SK-N-SH treated with all-trans-retinoic acid at 6 μM for 48 hours (cell line): ENCODE measurements around the gene FAR1.

Experiments
- ATAC-seq: fragments of 200-7000 bp; cut with Tn5 transposase; 3 replicates; pipeline ENCODE4 v1.9.1; 2020; ENCODE audit warnings: mild to moderate bottlenecking, moderate library complexity
- ARNTL ChIP-seq: fragments of 450-650 bp; formaldehyde crosslinking; IDR thresholded peaks from 2 replicates; pipeline ENCODE4 v1.5.0; 2020; ENCODE audit warnings: low read depth, mild to moderate bottlenecking, moderate library complexity, borderline replicate concordance
- BACH2 ChIP-seq: fragments of 250-450 bp; sonication (Bioruptor Pico); IDR thresholded peaks from 2 replicates; pipeline ENCODE4 v1.9.0; 2021; ENCODE audit warnings: mild to moderate bottlenecking, borderline replicate concordance
- CSDC2 ChIP-seq: fragments of 250-450 bp; sonication (Bioruptor Pico); IDR thresholded peaks from 2 replicates; pipeline ENCODE4 v1.5.0; 2020; ENCODE audit warnings: mild to moderate bottlenecking, moderate library complexity
- GLIS3 ChIP-seq: fragments of 250-450 bp; sonication (Bioruptor Pico); IDR thresholded peaks from 2 replicates; pipeline ENCODE4 v1.5.0; 2020; ENCODE audit warnings: mild to moderate bottlenecking, moderate library complexity
- ISL1 ChIP-seq: fragments of 250-450 bp; sonication (Bioruptor Pico); IDR thresholded peaks from 2 replicates; pipeline ENCODE4 v2.1.2; 2022; ENCODE audit warnings: mild to moderate bottlenecking, moderate library complexity
- OSR1 ChIP-seq: fragments of 250-450 bp; sonication (Bioruptor Pico); IDR thresholded peaks from 2 replicates; pipeline ENCODE4 v1.8.0; 2022; ENCODE audit warnings: moderate library complexity, mild to moderate bottlenecking, inconsistent platforms
- PPARA ChIP-seq: fragments of 250-450 bp; sonication (Bioruptor Pico); IDR thresholded peaks from 2 replicates; pipeline ENCODE4 v1.5.0; 2020; ENCODE audit warnings: mild to moderate bottlenecking, borderline replicate concordance
- RARB ChIP-seq: fragments of 250-450 bp; sonication (Bioruptor Pico); IDR thresholded peaks from 2 replicates; pipeline ENCODE4 v1.8.0; 2021; ENCODE audit warnings: mild to moderate bottlenecking, moderate library complexity
- SNAI2 ChIP-seq: fragments of 250-450 bp; sonication (Bioruptor Pico); IDR thresholded peaks from 2 replicates; pipeline ENCODE4 v1.5.0; 2020; ENCODE audit warnings: mild to moderate bottlenecking, moderate library complexity
- TCF4 ChIP-seq: fragments of 250-450 bp; sonication (Bioruptor Pico); IDR thresholded peaks from 2 replicates; pipeline ENCODE4 v1.8.0; 2021; ENCODE audit warnings: mild to moderate bottlenecking, moderate library complexity, borderline replicate concordance
- TOX ChIP-seq: fragments of 250-450 bp; sonication (Bioruptor Pico); IDR thresholded peaks from 2 replicates; pipeline ENCODE4 v1.8.0; 2021; ENCODE audit warnings: mild to moderate bottlenecking, moderate library complexity, borderline replicate concordance
- ZC3H10 ChIP-seq: fragments of 250-450 bp; sonication (Bioruptor Pico); IDR thresholded peaks from 2 replicates; pipeline ENCODE4 v1.5.1; 2021; ENCODE audit warnings: mild to moderate bottlenecking, moderate library complexity
- ZFP3 ChIP-seq: fragments of 250-450 bp; sonication (Bioruptor Pico); IDR thresholded peaks from 2 replicates; pipeline ENCODE4 v1.5.0; 2020; ENCODE audit warnings: mild to moderate bottlenecking, moderate library complexity
- ZFP30 ChIP-seq: fragments of 450-650 bp; formaldehyde crosslinking; IDR thresholded peaks from 2 replicates; pipeline ENCODE4 v1.5.0; 2022; ENCODE audit warnings: mild to moderate bottlenecking, moderate library complexity
- ZNF565 ChIP-seq: fragments of 450-650 bp; formaldehyde crosslinking; conservative IDR thresholded peaks from 2 replicates; pipeline ENCODE4 v1.5.0; 2020; ENCODE audit warnings: low read depth, mild to moderate bottlenecking, moderate library complexity
- ZNF70 ChIP-seq: fragments of 450-650 bp; formaldehyde crosslinking; IDR thresholded peaks from 2 replicates; pipeline ENCODE4 v1.5.0; 2020; ENCODE audit warnings: mild to moderate bottlenecking, moderate library complexity
- ZNF8 ChIP-seq: fragments of 450-650 bp; formaldehyde crosslinking; IDR thresholded peaks from 2 replicates; pipeline ENCODE4 v1.5.0; 2020; ENCODE audit warnings: mild to moderate bottlenecking, moderate library complexity
- TF ChIP-seq, protein P1 (sequence below): fragments of 250-450 bp; sonication (Bioruptor Pico); IDR thresholded peaks from 2 replicates; pipeline ENCODE4 v1.5.1; 2020; ENCODE audit warnings: low read depth, mild to moderate bottlenecking, moderate library complexity
- TF ChIP-seq, protein P2 (sequence below): fragments of 250-450 bp; sonication (Bioruptor Pico); IDR thresholded peaks from 2 replicates; pipeline ENCODE4 v1.8.0; 2020; ENCODE audit warnings: mild to moderate bottlenecking, moderate library complexity, borderline replicate concordance
- TF ChIP-seq, protein P3 (sequence below): fragments of 250-450 bp; sonication (Bioruptor Pico); IDR thresholded peaks from 2 replicates; pipeline ENCODE4 v1.5.1; 2021; ENCODE audit warnings: mild to moderate bottlenecking, moderate library complexity
- TF ChIP-seq, protein P4 (sequence below): fragments of 250-450 bp; sonication (Bioruptor Pico); IDR thresholded peaks from 2 replicates; pipeline ENCODE4 v1.8.0; 2021; ENCODE audit warnings: low read depth, mild to moderate bottlenecking, moderate library complexity, borderline replicate concordance

Gene FAR1

DNA sequence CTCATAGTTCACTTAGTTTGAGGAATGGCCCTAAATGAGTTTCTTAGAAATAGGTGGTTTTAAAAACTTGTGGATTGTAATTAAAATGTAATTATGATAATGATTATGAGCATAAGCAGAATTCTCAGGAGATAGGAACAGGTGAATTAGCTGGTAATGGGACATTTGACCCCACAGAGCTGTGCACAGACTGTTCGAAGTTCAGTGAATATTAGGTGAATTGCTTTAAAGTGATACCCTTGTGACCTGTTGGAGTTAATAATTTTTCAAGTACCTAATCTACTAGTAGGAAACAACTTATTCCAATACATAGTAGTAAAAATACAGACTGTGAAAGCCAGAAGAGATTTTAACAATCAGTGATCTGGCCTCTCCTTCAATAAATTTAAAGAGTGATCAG is 8.1 kb downstream of the FAR1 start:
- ATAC-seq, result no peak
- TF ChIP-seq, protein P1, sequence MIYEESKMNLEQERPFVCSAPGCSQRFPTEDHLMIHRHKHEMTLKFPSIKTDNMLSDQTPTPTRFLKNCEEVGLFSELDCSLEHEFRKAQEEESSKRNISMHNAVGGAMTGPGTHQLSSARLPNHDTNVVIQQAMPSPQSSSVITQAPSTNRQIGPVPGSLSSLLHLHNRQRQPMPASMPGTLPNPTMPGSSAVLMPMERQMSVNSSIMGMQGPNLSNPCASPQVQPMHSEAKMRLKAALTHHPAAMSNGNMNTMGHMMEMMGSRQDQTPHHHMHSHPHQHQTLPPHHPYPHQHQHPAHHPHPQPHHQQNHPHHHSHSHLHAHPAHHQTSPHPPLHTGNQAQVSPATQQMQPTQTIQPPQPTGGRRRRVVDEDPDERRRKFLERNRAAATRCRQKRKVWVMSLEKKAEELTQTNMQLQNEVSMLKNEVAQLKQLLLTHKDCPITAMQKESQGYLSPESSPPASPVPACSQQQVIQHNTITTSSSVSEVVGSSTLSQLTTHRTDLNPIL, result no peak
- TF ChIP-seq, all 23 proteins: peak for 0

DNA sequence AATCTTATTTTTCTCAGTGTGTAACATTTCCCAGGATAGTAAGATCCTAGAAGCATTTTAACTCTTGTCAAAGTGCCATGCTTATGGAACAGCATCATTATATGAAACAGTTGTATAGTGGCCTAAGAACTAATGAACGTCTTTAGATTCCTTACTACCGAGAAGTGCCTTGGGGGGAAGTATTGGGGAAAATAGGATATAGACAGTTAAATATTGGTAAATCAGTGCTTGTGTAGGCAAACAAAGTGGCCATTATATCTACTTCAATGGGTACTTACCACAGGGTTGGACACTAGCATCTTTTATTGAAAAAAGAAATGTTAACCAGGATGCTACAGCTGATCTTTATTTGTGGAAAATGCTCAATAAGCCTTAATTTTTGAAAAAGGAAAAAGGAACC is 11.3 kb downstream of the FAR1 start:
- no peak for ATAC-seq
- TF ChIP-seq ZNF565 (CRISPR knock-in tag) (no peak), GLIS3 (CRISPR knock-in tag) (no peak), ZC3H10 (no peak), RARB (CRISPR knock-in tag) (no peak), ZNF70 (CRISPR knock-in tag) (no peak), ZNF8 (CRISPR knock-in tag) (no peak), ARNTL (no peak), TOX (no peak), ZFP30 (no peak), ZFP3 (CRISPR knock-in tag) (no peak), PPARA (CRISPR knock-in tag) (no peak), BACH2 (CRISPR knock-in tag) (no peak), TCF4 (no peak), CSDC2 (CRISPR knock-in tag) (no peak), ISL1 (CRISPR knock-in tag) (no peak), OSR1 (CRISPR knock-in tag) (no peak)
- TF ChIP-seq, protein P2, sequence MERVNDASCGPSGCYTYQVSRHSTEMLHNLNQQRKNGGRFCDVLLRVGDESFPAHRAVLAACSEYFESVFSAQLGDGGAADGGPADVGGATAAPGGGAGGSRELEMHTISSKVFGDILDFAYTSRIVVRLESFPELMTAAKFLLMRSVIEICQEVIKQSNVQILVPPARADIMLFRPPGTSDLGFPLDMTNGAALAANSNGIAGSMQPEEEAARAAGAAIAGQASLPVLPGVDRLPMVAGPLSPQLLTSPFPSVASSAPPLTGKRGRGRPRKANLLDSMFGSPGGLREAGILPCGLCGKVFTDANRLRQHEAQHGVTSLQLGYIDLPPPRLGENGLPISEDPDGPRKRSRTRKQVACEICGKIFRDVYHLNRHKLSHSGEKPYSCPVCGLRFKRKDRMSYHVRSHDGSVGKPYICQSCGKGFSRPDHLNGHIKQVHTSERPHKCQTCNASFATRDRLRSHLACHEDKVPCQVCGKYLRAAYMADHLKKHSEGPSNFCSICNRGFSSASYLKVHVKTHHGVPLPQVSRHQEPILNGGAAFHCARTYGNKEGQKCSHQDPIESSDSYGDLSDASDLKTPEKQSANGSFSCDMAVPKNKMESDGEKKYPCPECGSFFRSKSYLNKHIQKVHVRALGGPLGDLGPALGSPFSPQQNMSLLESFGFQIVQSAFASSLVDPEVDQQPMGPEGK (CRISPR knock-in tag), result no peak
- TF ChIP-seq, protein P1, result no peak
- TF ChIP-seq, protein P3, sequence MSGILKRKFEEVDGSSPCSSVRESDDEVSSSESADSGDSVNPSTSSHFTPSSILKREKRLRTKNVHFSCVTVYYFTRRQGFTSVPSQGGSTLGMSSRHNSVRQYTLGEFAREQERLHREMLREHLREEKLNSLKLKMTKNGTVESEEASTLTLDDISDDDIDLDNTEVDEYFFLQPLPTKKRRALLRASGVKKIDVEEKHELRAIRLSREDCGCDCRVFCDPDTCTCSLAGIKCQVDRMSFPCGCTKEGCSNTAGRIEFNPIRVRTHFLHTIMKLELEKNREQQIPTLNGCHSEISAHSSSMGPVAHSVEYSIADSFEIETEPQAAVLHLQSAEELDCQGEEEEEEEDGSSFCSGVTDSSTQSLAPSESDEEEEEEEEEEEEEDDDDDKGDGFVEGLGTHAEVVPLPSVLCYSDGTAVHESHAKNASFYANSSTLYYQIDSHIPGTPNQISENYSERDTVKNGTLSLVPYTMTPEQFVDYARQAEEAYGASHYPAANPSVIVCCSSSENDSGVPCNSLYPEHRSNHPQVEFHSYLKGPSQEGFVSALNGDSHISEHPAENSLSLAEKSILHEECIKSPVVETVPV, result no peak
- TF ChIP-seq, all 23 proteins: peak for 0

DNA sequence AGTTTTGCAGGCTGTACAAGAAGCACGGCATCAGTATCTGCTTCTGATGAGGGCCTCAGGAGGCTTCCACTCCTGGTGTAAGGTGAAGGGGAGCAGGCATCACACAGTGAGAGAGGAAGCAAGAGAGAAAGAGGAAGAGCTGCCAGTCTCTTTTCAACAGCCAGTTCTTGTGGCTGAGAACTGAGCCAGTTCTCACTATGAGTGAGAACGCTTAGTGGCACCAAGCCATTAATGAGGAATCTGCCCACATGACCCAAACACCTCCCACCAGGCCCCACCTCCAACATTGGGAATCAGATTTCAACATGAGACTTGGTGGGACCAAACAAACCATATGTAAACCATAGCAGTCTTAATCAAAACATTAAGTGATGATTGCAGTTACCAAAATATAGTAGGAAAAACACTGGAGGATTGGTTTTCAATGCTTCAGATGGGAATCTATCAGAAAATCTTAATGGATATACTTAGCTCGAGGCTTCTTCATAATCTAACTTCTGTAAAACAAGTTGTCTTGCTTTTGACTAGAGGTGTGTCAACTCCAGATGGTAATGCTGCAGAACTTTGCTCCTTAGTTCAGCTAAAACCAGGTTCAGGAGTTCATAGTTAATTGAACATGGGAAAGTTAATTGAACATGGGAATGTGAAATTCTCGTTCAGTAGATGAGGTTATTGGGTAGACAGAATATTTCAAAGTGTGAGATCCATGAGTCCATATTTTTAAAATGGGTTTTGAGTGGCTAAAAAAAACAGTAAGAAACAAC is 12.2 kb downstream of the FAR1 start:
- no peak for ATAC-seq
- TF ChIP-seq ZFP3 (CRISPR knock-in tag) (no peak), ZFP30 (no peak), BACH2 (CRISPR knock-in tag) (no peak), ZNF70 (CRISPR knock-in tag) (no peak), GLIS3 (CRISPR knock-in tag) (no peak), CSDC2 (CRISPR knock-in tag) (no peak), SNAI2 (CRISPR knock-in tag) (no peak)
- TF ChIP-seq, protein P4, sequence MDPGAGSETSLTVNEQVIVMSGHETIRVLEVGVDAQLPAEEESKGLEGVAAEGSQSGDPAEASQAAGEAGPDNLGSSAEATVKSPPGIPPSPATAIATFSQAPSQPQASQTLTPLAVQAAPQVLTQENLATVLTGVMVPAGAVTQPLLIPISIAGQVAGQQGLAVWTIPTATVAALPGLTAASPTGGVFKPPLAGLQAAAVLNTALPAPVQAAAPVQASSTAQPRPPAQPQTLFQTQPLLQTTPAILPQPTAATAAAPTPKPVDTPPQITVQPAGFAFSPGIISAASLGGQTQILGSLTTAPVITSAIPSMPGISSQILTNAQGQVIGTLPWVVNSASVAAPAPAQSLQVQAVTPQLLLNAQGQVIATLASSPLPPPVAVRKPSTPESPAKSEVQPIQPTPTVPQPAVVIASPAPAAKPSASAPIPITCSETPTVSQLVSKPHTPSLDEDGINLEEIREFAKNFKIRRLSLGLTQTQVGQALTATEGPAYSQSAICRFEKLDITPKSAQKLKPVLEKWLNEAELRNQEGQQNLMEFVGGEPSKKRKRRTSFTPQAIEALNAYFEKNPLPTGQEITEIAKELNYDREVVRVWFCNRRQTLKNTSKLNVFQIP (CRISPR knock-in tag), result no peak
- TF ChIP-seq, protein P3, result no peak
